K562 (cell line): ENCODE results near the gene SFXN5. TPM values are rescaled to one million over a fixed set of nuclear protein-coding genes. Genes with fewer than 3 reads are reported as not detected.

Experiments used
- ATAC-seq: fragments of 200-7000 bp; cut with Tn5 transposase; 3 replicates; pipeline ENCODE4 v1.9.1; 2020; ENCODE audit warnings: moderate library complexity
- BruUV-seq: library from RNA; stranded (reverse); fragments of 400-500 nt; replicated peaks from 2 replicates; lab custom pipeline; 2021; lab: Mats Ljungman, UMichigan
- CTCF ChIA-PET: fragments of 300-600 bp; formaldehyde crosslinking; extraction: SDS; loops from one replicate; lab custom pipeline; 2021; ENCODE audit warnings: low intra/inter-chr PET ratio; lab: Yijun Ruan, JAX
- POLR2A ChIA-PET: fragments of 300-600, 350-650 bp; sonication (Branson Sonifier 250); formaldehyde crosslinking; extraction: SDS; loops from one replicate; lab custom pipeline; 2021; ENCODE audit warnings: antibody characterized with exemption, inconsistent platforms; lab: Yijun Ruan, JAX
- DNase-seq, 4 experiments: peaks; one replicate each; pipeline versions ENCODE4 v3.0.0 to v3.0.0-alpha.2; 2011 to 2018; ENCODE audit warnings: low spot score in 3 of 4, mixed read lengths in 3 of 4; ENCODE audit errors: extremely low read depth in 1 of 4
- FAIRE-seq: peaks from 2 replicates; lab custom pipeline; 2011; peaks lifted over from hg19 to GRCh38; lab: Jason Lieb, UNC
- H2AFZ ChIP-seq: 2 replicates; pipeline ENCODE4 v1.6.0; 2011; ENCODE audit warnings: low read depth, low read length, control low read depth, inconsistent platforms
- H3K27ac ChIP-seq: fragments of 200-600 bp; 3 replicates; pipeline ENCODE4 v1.8.0; 2011; ENCODE audit warnings: low read depth, mild to moderate bottlenecking, control low read depth, inconsistent platforms, low read length, moderate library complexity, mixed read lengths; ENCODE audit errors: extremely low read depth
- H3K27me3 ChIP-seq, 2 experiments: fragments of 300-600 bp in 1 of 2; 2 replicates in 1 of 2; 3 replicates in 1 of 2; pipeline versions ENCODE4 v1.6.0 to v1.8.0; 2011; ENCODE audit warnings: inconsistent platforms in 2 of 2, low read length in 2 of 2, mild to moderate bottlenecking in 1 of 2, mixed read lengths in 1 of 2, moderate library complexity in 1 of 2; ENCODE audit not compliant: control insufficient read depth in 2 of 2, insufficient read depth in 2 of 2
- H3K36me3 ChIP-seq: fragments of 300-600 bp; 3 replicates; pipeline ENCODE4 v1.8.0; 2011; ENCODE audit warnings: mild to moderate bottlenecking, low read length, inconsistent platforms; ENCODE audit not compliant: control insufficient read depth, insufficient read depth
- H3K4me1 ChIP-seq, 2 experiments: fragments of 200-600 bp in 1 of 2; replicated peaks in 1 of 2; 2 replicates in 1 of 2; 3 replicates in 1 of 2; pipeline versions ENCODE4 v1.5.1 to v1.8.0; 2011; ENCODE audit warnings: inconsistent platforms in 2 of 2, low read length in 2 of 2, mild to moderate bottlenecking in 1 of 2, mixed read lengths in 1 of 2, moderate library complexity in 1 of 2; ENCODE audit not compliant: control insufficient read depth in 2 of 2, insufficient read depth in 2 of 2
- H3K4me2 ChIP-seq: 2 replicates; pipeline ENCODE4 v1.6.1; 2011; ENCODE audit warnings: low read length, control low read depth, inconsistent platforms, mixed read lengths; ENCODE audit not compliant: insufficient read depth
- H3K4me3 ChIP-seq: fragments of 200-600 bp; sonication (generic), shearing (Covaris generic); 2 replicates; pipeline ENCODE4 v1.5.1; 2016; ENCODE audit warnings: control low read depth, inconsistent platforms
- H3K79me2 ChIP-seq: fragments of 200-600 bp; 3 replicates; pipeline ENCODE4 v1.8.0; 2011; ENCODE audit warnings: low read length, inconsistent platforms; ENCODE audit not compliant: control insufficient read depth, insufficient read depth
- H3K9ac ChIP-seq, 2 experiments: 2 replicates each; pipeline versions ENCODE4 v1.6.0 to v1.6.1; 2011; ENCODE audit warnings: low read depth in 2 of 2, low read length in 2 of 2, control low read depth in 1 of 2, inconsistent platforms in 1 of 2, mild to moderate bottlenecking in 1 of 2, mixed read lengths in 1 of 2; ENCODE audit not compliant: insufficient read depth in 1 of 2
- H3K9me1 ChIP-seq: one replicate; pipeline ENCODE4 v1.6.0; 2011; ENCODE audit warnings: inconsistent platforms, mild to moderate bottlenecking, low read length, moderate library complexity; ENCODE audit not compliant: control insufficient read depth, insufficient read depth
- H3K9me3 ChIP-seq: replicated peaks from 2 replicates; pipeline ENCODE4 v1.5.1; 2011; ENCODE audit warnings: low read depth, low read length, inconsistent platforms; ENCODE audit not compliant: control insufficient read depth, insufficient read depth
- H4K20me1 ChIP-seq: replicated peaks from 2 replicates; pipeline ENCODE4 v1.6.1; 2011; ENCODE audit warnings: low read length, inconsistent platforms, mixed read lengths; ENCODE audit not compliant: control insufficient read depth, insufficient read depth
- BCLAF1 ChIP-seq, 2 experiments: fragments of 450-650 bp in 1 of 2; IDR thresholded peaks; 2 replicates each; pipeline ENCODE4 v1.6.1; 2011 to 2017; ENCODE audit warnings: low read depth in 2 of 2, antibody characterized with exemption in 1 of 2, borderline replicate concordance in 1 of 2, low read length in 1 of 2, mild to moderate bottlenecking in 1 of 2, mixed read lengths in 1 of 2; ENCODE audit not compliant: control insufficient read depth in 1 of 2
- CBFA2T2 ChIP-seq: fragments of 450-650 bp; conservative IDR thresholded peaks from 2 replicates; pipeline ENCODE4 v1.6.1; 2017; ENCODE audit warnings: mild to moderate bottlenecking
- ELK1 ChIP-seq: sonication (generic); formaldehyde crosslinking; IDR thresholded peaks from 2 replicates; pipeline ENCODE4 v1.8.1; 2022; ENCODE audit warnings: missing genetic modification reagents
- PHF8 ChIP-seq: fragments of 200-600 bp; sonication (generic); IDR thresholded peaks from 2 replicates; pipeline ENCODE4 v1.6.1; 2012; ENCODE audit warnings: mixed run types, mild to moderate bottlenecking, inconsistent platforms, low read length, moderate library complexity, borderline replicate concordance
- SLC30A9 ChIP-seq: fragments of 250-450 bp; sonication (Bioruptor Pico); IDR thresholded peaks from 2 replicates; pipeline ENCODE4 v1.8.0; 2022; ENCODE audit warnings: mild to moderate bottlenecking, moderate library complexity
- TAF1 ChIP-seq: IDR thresholded peaks from 2 replicates; pipeline ENCODE4 v1.6.1; 2011; ENCODE audit warnings: mild to moderate bottlenecking, low read length, moderate library complexity; ENCODE audit not compliant: insufficient read depth, control insufficient read depth, severe bottlenecking; ENCODE audit errors: extremely low read depth
- ZNF280B ChIP-seq: fragments of 250-450 bp; sonication (Bioruptor Pico); IDR thresholded peaks from 2 replicates; pipeline ENCODE4 v1.5.1; 2021; ENCODE audit warnings: mild to moderate bottlenecking
- ZNF592 ChIP-seq: fragments of 450-650 bp; IDR thresholded peaks from 2 replicates; pipeline ENCODE4 v1.6.1; 2017; ENCODE audit warnings: antibody characterized with exemption, mild to moderate bottlenecking
- WGBS: fragments of 100-300 bp; shearing (Covaris generic); methylation state at CpG from one replicate; pipeline ENCODE4 v1.1.6; 2016; ENCODE audit warnings: low coverage, mixed read lengths; ENCODE audit not compliant: insufficient coverage; ENCODE audit errors: missing lambda C conversion rate; 5-methylcytosine and 5-hydroxymethylcytosine counted together
- in situ Hi-C: fragments of 300-500 bp; cut with MboI; formaldehyde crosslinking; loops from 4 replicates; pipeline ENCODE4 v1.15.0; 2018; ENCODE audit warnings: inconsistent platforms, mixed read lengths
- intact Hi-C: fragments of 100-400 bp; cut with micrococcal nuclease; formaldehyde crosslinking; loops from 2 replicates; pipeline ENCODE4 v1.14.2; 2022
- polyA plus RNA-seq, 8 experiments: library from polyadenylated mRNA; depleted of rRNA in 4 of 8; stranded (reverse) in 5 of 8; unstranded in 3 of 8; fragments of >200 nt; fragmentation: Nextera tagmentation in 2 of 8; fragmentation: Illumina TruSeq in 1 of 8; extraction: Ambion mirVana in 2 of 8; extraction: Trizol in 1 of 8; gene quantifications; 2 replicates each; pipeline versions ENCODE4 v1.2.1 to v1.2.3, GENCODE V29; 2011 to 2014; ENCODE audit warnings: inconsistent platforms in 1 of 8, missing spikeins in 1 of 8
- total RNA-seq, 7 experiments: library from RNA; depleted of rRNA in 6 of 7; stranded (reverse); fragments of >200 nt in 6 of 7; fragmentation: Illumina TruSeq in 2 of 7; extraction: Trizol in 2 of 7; gene quantifications; 2 replicates each; pipeline versions ENCODE4 v1.2.1 to v1.2.3, GENCODE V29; 2011 to 2021; ENCODE audit warnings: low replicate concordance in 1 of 7

Gene SFXN5
- total and polyA plus RNA-seq, 9 of the 15 experiments (the other 6 are each of a cell fraction or from before 2014, with no cell fraction given) = 8.3 to 22.6 (median 16.0) TPM

- Histone ChIP-seq H3K27ac (no peak overlapping the region), H3K9me3 (no peaks in the 10 kb centered on the region), H3K4me2 (no peak overlapping the region), H2AFZ (no peak overlapping the region), H3K36me3 (no peaks in the 10 kb centered on the region), H3K27me3 (peaks cover 14 to 81% of the 10 kb centered on the region in 2 experiments), H3K9ac (no peak overlapping the region), H4K20me1 (peaks cover 26% of the 10 kb centered on the region), H3K79me2 (no peaks in the 10 kb centered on the region), H3K9me1 (no peaks in the 10 kb centered on the region), H3K4me1 (peaks cover 0 to 7% of the 10 kb centered on the region in 2 experiments; a peak in 1 of 5 replicates), H3K4me3 (no peak overlapping the region)
- no TSS peak for BruUV-seq
- in situ Hi-C loops (no loop called here), intact Hi-C loops (no loop called here)
- FAIRE-seq = no peak
- WGBS = 10% methylated on average over 4 of the region's 4 CpGs
- ChIA-PET POLR2A (interaction anchor here (1.3 to 1.4 kb wide), 2 partner anchors 9 to 14 kb away, joined by 4 read pairs; no protein-coding TSS in a partner anchor), CTCF (no interaction called here)
- no peak for DNase-seq
- no peak for ATAC-seq
- no peak for TF ChIP-seq BCLAF1 (IDR thresholded peaks at IDR 0.05; ENCODE audit: borderline replicate concordance in 1 of 2, control insufficient read depth in 1 of 2, low read depth in 2 of 2, low read length in 1 of 2)
- no peak for TF ChIP-seq TAF1
- no peak for TF ChIP-seq PHF8
- TF ChIP-seq ELK1 (CRISPR knock-in tag) = no peak
- no peak for TF ChIP-seq CBFA2T2
- TF ChIP-seq ZNF280B (CRISPR knock-in tag) = no peak
- TF ChIP-seq ZNF592 = no peak
- TF ChIP-seq SLC30A9 (CRISPR knock-in tag) = no peak
Observed at GRCh38 chr2:72932805-72933204, 138.7 kb downstream of the SFXN5 start.
